H1 (cell line): ENCODE data around the gene TFAP2C. TPM values are rescaled to one million over a fixed set of nuclear protein-coding genes. Genes with fewer than 3 reads are reported as not detected.

Experiments
- ATF2 ChIP-seq: IDR thresholded peaks from 2 replicates; pipeline ENCODE4 v1.6.1; 2012; ENCODE audit warnings: low read length, inconsistent platforms
- polyA plus RNA-seq, 7 experiments: library from polyadenylated mRNA; depleted of rRNA in 3 of 7; stranded (reverse) in 5 of 7; unstranded in 2 of 7; fragments of >200 nt in 5 of 7; fragments of 200-250 nt in 2 of 7; gene quantifications; 1 replicate in 5 of 7; 2 replicates in 1 of 7; 4 replicates in 1 of 7; pipeline versions ENCODE4 v1.2.1 to v1.2.3, GENCODE V29; 2011 to 2013; ENCODE audit warnings: missing spikeins in 2 of 7, mixed read lengths in 2 of 7
- total RNA-seq: library from RNA; stranded (reverse); fragmentation: NEBNext Ultra II Directional; extraction: Animal tissue kit (Norgen Biotek cat#: 25700); gene quantifications from 2 replicates; pipeline ENCODE4 v1.2.1, GENCODE V29; 2021

TFAP2C gene
- total and polyA plus RNA-seq, 2 of the 8 experiments (the other 6 are each of a cell fraction or from before 2014, with no cell fraction given): 1.7 to 5.8 TPM

GRCh38 chr20:56631318-56631989, 2.3 kb downstream of the TFAP2C start (continued):
- TF ChIP-seq ATF2: no peak
